GM15510 (cell line): ENCODE results near the gene JARID2.

ENCODE experiments used
- POLR2A ChIP-seq: IDR thresholded peaks from 3 replicates; pipeline ENCODE4 v1.6.1; 2011; ENCODE audit warnings: borderline replicate concordance; ENCODE audit not compliant: insufficient read length; ENCODE audit errors: extremely low read depth

The JARID2 gene

GRCh38 chr6:15288856-15289255 lies 43.0 kb downstream of the JARID2 start:
- no peak for TF ChIP-seq POLR2A

- no peak for TF ChIP-seq POLR2A
Measured at GRCh38 chr6:15290067-15290680, 44.3 kb downstream of the JARID2 start.

- TF ChIP-seq POLR2A: no peak
Measured at GRCh38 chr6:15290962-15291704, 45.3 kb downstream of the JARID2 start.

GRCh38 chr6:15292721-15293302 lies 46.9 kb downstream of the JARID2 start:
- TF ChIP-seq POLR2A: no peak

DNA sequence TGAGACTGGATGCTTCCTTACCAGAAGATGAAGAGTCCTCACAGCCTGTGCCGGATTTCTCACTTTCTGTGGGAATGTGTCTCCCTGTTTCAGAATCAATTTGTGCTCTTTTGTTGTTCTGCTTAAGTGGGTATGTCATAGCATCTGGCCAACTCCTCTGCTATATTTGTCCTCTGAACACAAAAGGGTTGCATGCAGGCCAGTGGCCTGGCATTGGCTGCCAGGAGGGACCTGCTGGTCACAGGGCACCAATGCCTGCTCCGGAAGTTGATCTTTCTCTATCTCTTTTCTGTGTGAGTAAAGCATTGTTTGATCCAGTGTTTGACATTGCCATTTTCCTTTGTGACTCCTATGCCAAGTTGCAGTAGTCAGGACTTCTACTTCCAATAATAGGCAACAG lies 47.8 kb downstream of the JARID2 start:
- no peak for TF ChIP-seq POLR2A

GRCh38 chr6:15294504-15294903 lies 48.6 kb downstream of the JARID2 start:
- TF ChIP-seq POLR2A: no peak

DNA sequence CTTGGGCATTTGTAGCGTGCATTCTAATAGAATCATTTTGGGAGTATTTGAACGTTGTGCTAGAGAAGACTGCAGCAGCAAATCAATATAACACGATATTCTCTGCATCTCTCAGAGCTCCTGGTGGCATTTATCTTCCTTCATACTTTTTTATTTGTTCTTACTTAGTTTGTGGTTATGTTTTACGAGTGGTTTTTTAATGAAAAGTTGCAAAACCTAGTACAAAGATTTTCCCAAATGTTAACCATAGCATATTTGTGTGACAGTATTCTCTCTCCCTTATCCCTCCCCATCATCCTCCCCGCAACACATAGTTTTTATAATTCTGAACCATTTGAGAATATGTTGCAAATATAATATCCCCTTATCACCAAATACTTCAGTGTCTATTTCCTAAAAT lies 50.4 kb downstream of the JARID2 start:
- no peak for TF ChIP-seq POLR2A

DNA sequence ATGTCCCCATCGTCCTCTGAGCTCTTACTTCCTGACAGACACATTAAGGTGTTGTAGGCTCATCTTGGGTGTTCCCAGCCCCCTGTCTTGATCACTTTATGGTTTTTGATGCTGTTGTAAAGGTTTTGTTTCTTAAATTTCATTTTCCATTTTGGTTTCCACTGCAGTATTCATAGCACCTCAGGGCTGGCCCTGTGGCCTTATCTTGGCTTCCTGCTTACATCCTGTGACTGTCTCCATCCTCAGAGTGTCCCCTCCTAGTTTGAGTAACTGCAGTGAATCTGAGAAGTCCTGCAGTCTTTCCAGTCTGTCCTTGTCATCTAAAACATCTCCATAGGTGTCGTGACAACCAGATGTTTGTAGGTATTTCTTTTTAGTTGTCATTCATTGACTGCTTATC lies 50.9 kb downstream of the JARID2 start:
- no peak for TF ChIP-seq POLR2A

DNA sequence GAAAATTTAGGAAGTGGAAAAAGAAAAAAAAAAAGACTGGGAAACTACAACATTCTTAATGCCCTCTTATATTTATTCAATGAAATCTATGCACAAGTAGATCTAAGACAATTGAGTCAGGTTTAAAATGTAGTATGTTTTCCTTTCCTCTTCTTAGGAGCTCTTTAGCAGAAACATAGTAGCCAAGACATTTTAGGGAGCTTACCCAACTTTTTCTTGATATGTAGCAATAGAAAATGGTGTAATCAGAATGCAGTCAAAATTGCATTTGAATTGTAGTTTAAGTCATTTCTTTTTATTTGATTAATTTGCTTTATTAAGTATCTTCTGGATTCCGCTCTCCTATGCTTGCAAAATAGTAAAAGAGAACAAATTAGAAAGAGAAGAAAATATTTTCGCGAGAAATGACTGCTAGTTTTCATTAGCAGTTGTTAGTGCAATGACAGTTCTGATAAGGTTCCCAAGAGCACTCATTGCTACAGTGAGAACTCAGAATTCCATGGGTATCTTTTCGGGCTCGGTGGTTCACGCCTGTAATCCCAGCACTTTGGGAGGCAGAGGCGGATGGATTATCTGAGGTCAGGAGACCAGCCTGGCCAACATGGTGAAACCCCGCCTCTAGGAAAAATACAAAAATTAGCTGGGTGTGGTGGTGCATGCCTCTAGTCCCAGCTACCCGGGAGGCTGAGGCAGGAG lies 52.2 kb downstream of the JARID2 start:
- TF ChIP-seq POLR2A: no peak

GRCh38 chr6:15299430-15300131 lies 53.7 kb downstream of the JARID2 start:
- no peak for TF ChIP-seq POLR2A

- TF ChIP-seq POLR2A: no peak
Measured at GRCh38 chr6:15301179-15302006, 55.5 kb downstream of the JARID2 start.

DNA sequence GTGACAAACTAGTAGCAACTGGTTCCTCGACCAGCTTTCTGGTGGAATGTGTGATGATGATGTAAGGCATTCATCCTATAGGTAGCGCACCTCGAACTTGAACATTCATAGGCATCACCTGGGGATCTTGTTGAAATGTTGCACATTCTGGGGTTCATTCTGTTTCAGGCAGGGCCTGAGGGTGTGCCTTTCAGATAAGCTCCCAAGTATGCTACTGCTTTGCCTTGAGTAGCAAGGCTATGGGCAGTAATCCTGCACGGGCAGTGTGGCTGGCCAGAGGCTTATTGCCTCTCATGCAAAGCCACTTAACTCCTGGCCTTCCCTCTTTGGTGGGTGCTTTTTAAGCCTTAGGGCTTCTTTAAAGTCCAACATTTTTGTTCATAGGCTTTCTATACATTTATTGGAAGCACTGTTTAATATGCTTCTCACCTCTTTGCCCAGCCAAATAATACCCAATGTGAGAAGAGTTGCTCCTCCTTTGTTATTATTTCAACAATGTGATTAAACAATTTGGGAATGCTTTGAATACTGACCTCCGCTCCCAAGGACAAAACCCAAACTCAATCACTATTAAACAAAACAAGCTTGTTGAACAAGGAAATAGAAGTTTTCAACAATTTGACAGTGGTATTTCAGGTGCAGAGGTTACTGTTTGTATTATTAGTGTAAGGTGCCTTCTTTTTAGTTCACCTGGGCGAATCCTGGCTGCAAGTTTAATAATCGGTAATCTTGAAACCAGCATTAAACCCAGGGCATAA lies 57.5 kb downstream of the JARID2 start:
- TF ChIP-seq POLR2A: no peak

GRCh38 chr6:15303920-15304291 lies 58.0 kb downstream of the JARID2 start:
- no peak for TF ChIP-seq POLR2A

DNA sequence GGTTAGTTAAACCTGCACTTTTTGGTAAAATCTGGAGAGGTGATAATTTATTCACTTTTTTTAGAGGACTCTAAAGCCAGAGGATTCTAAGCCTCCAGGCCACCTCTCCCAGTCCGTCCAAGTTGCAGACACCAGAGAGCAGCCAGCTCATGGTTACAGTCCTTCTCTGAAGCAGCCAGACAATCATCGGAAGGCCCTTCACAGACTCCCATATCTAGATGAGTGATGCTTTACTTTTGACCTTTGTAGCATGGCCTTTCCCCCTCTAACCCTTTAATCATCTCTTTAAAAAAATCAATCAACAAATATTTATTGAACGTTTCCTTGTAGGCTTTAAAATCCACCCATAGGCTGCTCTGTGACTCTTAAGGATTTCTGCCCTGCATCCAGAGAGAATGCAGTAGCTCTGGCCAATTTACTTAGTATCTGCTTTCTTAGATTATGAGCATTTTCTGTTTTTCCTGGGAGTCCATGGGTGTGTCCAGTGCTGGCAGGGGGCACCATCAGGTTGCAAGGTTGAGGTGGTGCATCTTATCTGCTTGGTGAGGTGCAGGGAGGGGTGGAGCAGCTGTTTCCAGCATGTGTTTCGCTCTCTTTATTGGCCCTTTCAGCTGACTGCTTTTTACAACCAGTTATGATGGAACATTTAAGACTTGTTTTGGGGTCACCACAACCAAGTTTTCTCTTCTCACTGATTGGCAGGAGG lies 58.6 kb downstream of the JARID2 start:
- TF ChIP-seq POLR2A: no peak

- no peak for TF ChIP-seq POLR2A
Measured at GRCh38 chr6:15305496-15305895, 59.6 kb downstream of the JARID2 start.
